ENCODE data around the gene UQCC3.

UQCC3 gene

DNA sequence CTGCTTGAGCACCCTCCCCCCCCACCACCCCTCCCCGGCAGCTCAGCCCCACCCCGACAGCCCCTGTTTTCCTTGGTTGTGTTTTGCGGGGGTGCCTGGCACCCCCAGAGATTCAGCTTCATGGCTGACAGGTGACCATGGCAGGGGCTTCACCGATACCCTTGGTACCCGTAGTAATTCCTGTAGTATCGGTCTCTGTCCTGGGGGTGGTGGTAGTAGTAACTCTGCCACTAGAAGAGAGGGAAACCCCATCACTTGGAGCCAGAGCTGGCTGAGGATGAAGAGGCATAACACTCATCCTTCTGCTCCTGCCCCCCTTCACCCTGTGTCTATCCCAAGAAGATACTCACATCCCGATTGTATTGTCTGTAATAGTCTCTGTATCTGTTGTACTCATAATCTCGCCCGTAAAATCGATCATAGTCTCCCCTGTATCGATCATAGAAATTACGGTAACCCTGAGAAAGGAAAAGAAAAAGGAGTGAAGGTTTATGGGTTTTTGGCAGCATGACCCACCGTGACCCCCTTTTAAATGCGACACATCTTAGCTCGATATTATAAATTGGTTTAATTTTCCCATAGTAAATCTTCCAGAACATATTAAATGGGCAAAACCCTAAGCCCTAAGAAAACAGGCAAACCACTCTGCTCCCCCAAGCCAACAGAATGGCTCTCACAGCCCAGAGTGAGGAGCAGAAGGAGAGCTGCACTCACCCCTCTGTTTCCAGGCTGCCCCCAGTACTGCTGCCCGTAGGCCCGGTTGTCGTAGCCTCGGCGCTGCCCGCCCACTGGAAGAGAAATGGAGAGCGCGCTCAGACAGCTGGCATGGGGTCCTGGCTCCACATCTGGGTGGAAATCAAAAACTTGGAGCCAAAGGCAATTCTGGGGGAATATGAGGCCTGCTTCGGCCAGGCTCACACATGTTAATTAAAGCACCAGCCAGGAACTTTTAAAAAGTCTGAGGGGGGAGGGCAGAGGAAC is 44.0 kb downstream of the UQCC3 start:
- H3K27me3 ChIP-seq (ENCODE audit: insufficient read depth, low read depth), result no peaks in the 10 kb centered on the region
- H3K79me2 ChIP-seq (ENCODE audit: insufficient read depth, low read depth), result peaks cover 61% of the 10 kb centered on the region
- H3K4me1 ChIP-seq (ENCODE audit: low read depth, poor library complexity, severe bottlenecking), result peaks cover 84% of the 10 kb centered on the region
- no peak overlapping the region for H3K9ac ChIP-seq
- no peak overlapping the region for H2AFZ ChIP-seq (ENCODE audit: low read depth)
- H3K36me3 ChIP-seq (ENCODE audit: insufficient read depth), result peaks cover 26% of the 10 kb centered on the region; the same call in 1 of the 2 replicates
- H3K4me3 ChIP-seq (IDR thresholded peaks at IDR 0.05; ENCODE audit: insufficient read depth, low read depth, low read length), result no peak overlapping the region
- peak overlapping the region; percentile 60 for H3K4me2 ChIP-seq
- H4K20me1 ChIP-seq (ENCODE audit: insufficient read depth), result no peaks in the 10 kb centered on the region
- TF ChIP-seq CTCF (conservative IDR thresholded peaks at IDR 0.05; ENCODE audit: low read depth, low read length), result no peak
- peak overlapping the region; percentile 18; the same call in 1 of the 2 replicates for H3K27ac ChIP-seq

- H3K36me3 ChIP-seq (ENCODE audit: insufficient read depth), result peaks cover 33% of the 10 kb centered on the region; the same call in 1 of the 2 replicates
- H3K79me2 ChIP-seq (ENCODE audit: insufficient read depth, low read depth), result peaks cover 65% of the 10 kb centered on the region
- peak overlapping the region; percentile 18; the same call in 1 of the 2 replicates for H3K27ac ChIP-seq
- no peak overlapping the region for H3K4me3 ChIP-seq (IDR thresholded peaks at IDR 0.05; ENCODE audit: insufficient read depth, low read depth, low read length)
- TF ChIP-seq CTCF (conservative IDR thresholded peaks at IDR 0.05; ENCODE audit: low read depth, low read length), result no peak
- H4K20me1 ChIP-seq (ENCODE audit: insufficient read depth), result no peaks in the 10 kb centered on the region
- no peak overlapping the region for H3K9ac ChIP-seq
- no peaks in the 10 kb centered on the region for H3K27me3 ChIP-seq (ENCODE audit: insufficient read depth, low read depth)
- no peak overlapping the region for H2AFZ ChIP-seq (ENCODE audit: low read depth)
- peak overlapping the region; percentile 60; the same call in 1 of the 2 replicates for H3K4me2 ChIP-seq
- peaks cover 76% of the 10 kb centered on the region for H3K4me1 ChIP-seq (ENCODE audit: low read depth, poor library complexity, severe bottlenecking)
These were observed 44.7 kb downstream of the UQCC3 start for GRCh38 chr11:62716206-62716605.

DNA sequence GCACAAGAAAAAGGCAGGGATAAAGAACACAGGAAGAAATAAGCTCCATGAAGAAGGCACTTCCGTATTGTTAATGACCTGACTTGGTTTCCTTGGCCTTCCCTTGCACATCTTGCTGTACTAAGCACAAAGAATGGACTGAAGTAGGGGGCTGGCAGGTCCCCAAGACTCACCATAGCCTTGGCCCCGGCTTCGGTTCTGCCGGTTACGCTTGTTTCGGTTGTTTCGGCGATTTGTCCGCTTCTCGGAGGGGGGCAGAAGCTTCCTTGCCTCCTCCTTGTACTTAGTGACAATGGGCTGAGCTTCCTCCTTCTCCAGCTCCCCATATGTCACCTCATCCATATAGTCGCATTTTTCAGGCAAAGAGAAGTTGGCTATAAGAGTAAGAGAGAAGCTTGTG is 45.3 kb downstream of the UQCC3 start:
- Histone ChIP-seq H2AFZ (ENCODE audit: low read depth) (no peak overlapping the region), H3K9ac (no peak overlapping the region), H3K4me3 (IDR thresholded peaks at IDR 0.05; ENCODE audit: insufficient read depth, low read depth, low read length) (no peak overlapping the region), H4K20me1 (ENCODE audit: insufficient read depth) (no peaks in the 10 kb centered on the region), H3K27me3 (ENCODE audit: insufficient read depth, low read depth) (no peaks in the 10 kb centered on the region), H3K27ac (peak overlapping the region; percentile 18; the same call in 1 of the 2 replicates), H3K36me3 (ENCODE audit: insufficient read depth) (peaks cover 39% of the 10 kb centered on the region; the same call in 1 of the 2 replicates), H3K79me2 (ENCODE audit: insufficient read depth, low read depth) (peaks cover 66% of the 10 kb centered on the region), H3K4me2 (peak overlapping the region; percentile 60; the same call in 1 of the 2 replicates), H3K4me1 (ENCODE audit: low read depth, poor library complexity, severe bottlenecking) (peaks cover 70% of the 10 kb centered on the region)
- no peak for TF ChIP-seq CTCF (conservative IDR thresholded peaks at IDR 0.05; ENCODE audit: low read depth, low read length)

DNA sequence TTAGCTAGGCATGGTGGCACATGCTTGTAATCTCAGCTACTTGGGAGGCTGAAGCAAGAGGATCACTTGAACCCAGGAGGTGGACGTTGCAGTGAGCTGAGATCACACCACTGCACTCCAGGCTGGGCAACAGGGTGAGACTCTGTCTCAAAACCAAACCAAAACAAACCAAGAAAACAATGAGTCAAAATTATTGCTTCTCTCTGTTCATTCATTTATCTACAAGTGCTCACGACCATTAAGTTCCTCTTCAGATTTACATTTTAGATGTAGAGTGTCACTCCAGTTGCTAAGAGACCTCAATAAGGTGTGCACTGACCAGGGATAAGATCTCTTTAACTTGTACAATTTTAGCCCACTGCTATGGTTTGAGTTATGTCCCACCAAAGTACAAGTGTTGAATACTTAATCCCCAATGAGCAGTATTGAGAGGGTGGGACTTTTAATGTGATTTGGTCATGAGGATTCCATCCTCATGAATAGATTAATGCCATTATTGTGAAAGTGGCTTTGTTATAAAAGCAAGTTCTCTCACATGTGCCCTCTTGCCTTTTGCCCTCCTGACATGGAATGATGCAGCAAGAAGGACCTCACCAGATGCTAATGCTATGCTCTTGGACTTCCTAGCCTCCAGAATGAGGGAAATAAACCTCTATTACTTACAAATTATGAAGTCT is 48.0 kb downstream of the UQCC3 start:
- H3K27ac ChIP-seq, result no peak overlapping the region
- peaks cover 66% of the 10 kb centered on the region for H3K4me1 ChIP-seq (ENCODE audit: low read depth, poor library complexity, severe bottlenecking)
- H3K27me3 ChIP-seq (ENCODE audit: insufficient read depth, low read depth), result no peaks in the 10 kb centered on the region
- no peak overlapping the region for H3K4me3 ChIP-seq (IDR thresholded peaks at IDR 0.05; ENCODE audit: insufficient read depth, low read depth, low read length)
- TF ChIP-seq CTCF (conservative IDR thresholded peaks at IDR 0.05; ENCODE audit: low read depth, low read length), result no peak
- peaks cover 61% of the 10 kb centered on the region; the same call in 1 of the 2 replicates for H3K36me3 ChIP-seq (ENCODE audit: insufficient read depth)
- no peak overlapping the region for H3K9ac ChIP-seq
- H3K79me2 ChIP-seq (ENCODE audit: insufficient read depth, low read depth), result peaks cover 89% of the 10 kb centered on the region
- no peak overlapping the region for H2AFZ ChIP-seq (ENCODE audit: low read depth)
- H3K4me2 ChIP-seq, result no peak overlapping the region
- H4K20me1 ChIP-seq (ENCODE audit: insufficient read depth), result peaks cover 11% of the 10 kb centered on the region; the same call in 1 of the 2 replicates

Measured in KMS-11 (cell line).